Panc1 (cell line): ENCODE data around the gene BCR.

Source experiments
- CTCF ChIP-seq: fragments of 450-650 bp; IDR thresholded peaks from 2 replicates; pipeline ENCODE4 v1.5.1; 2017; ENCODE audit warnings: mild to moderate bottlenecking
- TCF7L2 ChIP-seq: IDR thresholded peaks from 2 replicates; pipeline ENCODE4 v1.6.1; 2011; ENCODE audit warnings: mild to moderate bottlenecking, low read depth, low read length, inconsistent platforms

GRCh38 chr22:23154461-23154860 is 25.8 kb upstream of the BCR start:
- no peak for TF ChIP-seq TCF7L2
- no peak for TF ChIP-seq CTCF
